Measurements from ENCODE around the gene PGK1. TPM values are rescaled to one million over a fixed set of nuclear protein-coding genes. Genes with fewer than 3 reads are reported as not detected.
"Not testable (repeated sequence)": the region's sequence is repeated elsewhere in the genome, so short reads cannot be mapped to it uniquely, and the experiment has no call there.

Gene PGK1
- total RNA-seq, 1 donor from 2014 or later: 245 TPM

DNA sequence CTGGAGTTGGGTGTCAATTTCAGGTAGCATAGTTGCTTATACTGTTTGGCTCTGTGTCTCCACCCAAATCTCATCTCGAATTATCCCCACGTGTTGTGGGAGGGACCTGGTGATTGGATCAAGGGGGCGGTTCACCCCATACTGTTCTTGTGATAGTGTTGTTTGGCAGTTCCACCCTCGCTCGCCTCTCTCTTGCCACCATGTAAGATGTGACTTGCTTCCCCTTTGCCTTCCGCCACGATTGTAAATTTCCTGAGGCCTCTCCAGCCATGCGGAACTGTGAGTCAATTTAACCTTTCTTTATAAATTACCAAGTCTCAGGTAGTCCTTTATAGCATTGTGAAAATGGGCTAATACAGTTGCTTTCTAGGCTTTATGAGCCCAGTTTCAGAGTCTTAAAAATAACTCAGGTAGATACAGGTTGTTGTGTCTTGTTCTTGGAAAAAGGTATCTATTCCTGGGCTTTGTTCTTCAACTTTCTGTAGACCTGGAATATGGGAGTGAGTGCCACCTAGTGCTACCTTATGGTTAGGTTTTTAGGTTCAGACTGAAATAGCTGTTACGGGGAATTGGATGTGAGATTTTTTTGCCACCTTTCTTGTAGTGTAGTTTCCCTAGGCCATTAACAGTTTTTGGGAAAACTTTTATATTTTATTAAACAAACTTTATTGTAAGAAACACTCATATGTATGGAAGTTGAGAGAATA lies 15.6 kb downstream of the PGK1 start:
- Histone ChIP-seq H3K27me3 (ENCODE audit: control insufficient read depth, insufficient read depth, low read length) (no peaks in the 10 kb centered on the region), H3K4me3 (ENCODE audit: low read depth, low read length) (no peak overlapping the region), H3K36me3 (ENCODE audit: control insufficient read depth, insufficient read depth, low read length) (peaks cover 1% of the 10 kb centered on the region)
- no peak for DNase-seq (ENCODE audit: low read depth)
- TF ChIP-seq CTCF (IDR thresholded peaks at IDR 0.05; ENCODE audit: insufficient read depth, low read length, poor library complexity, severe bottlenecking): no peak

- H3K36me3 ChIP-seq (ENCODE audit: control insufficient read depth, insufficient read depth, low read length): peaks cover 1% of the 10 kb centered on the region
- TF ChIP-seq CTCF (IDR thresholded peaks at IDR 0.05; ENCODE audit: insufficient read depth, low read length, poor library complexity, severe bottlenecking): no peak
- no peaks in the 10 kb centered on the region for H3K27me3 ChIP-seq (ENCODE audit: control insufficient read depth, insufficient read depth, low read length)
- H3K4me3 ChIP-seq (ENCODE audit: low read depth, low read length): no peak overlapping the region
- DNase-seq (ENCODE audit: low read depth): peak; percentile 19
These were observed 19.1 kb downstream of the PGK1 start for GRCh38 chrX:78123190-78123589.

GRCh38 chrX:78124307-78124706 lies 20.3 kb downstream of the PGK1 start:
- H3K4me3 ChIP-seq (ENCODE audit: low read depth, low read length): no peak overlapping the region
- H3K27me3 ChIP-seq (ENCODE audit: control insufficient read depth, insufficient read depth, low read length): no peaks in the 10 kb centered on the region
- peak; percentile 16 for TF ChIP-seq CTCF (IDR thresholded peaks at IDR 0.05; ENCODE audit: insufficient read depth, low read length, poor library complexity, severe bottlenecking)
- DNase-seq (ENCODE audit: low read depth): no peak
- H3K36me3 ChIP-seq (ENCODE audit: control insufficient read depth, insufficient read depth, low read length): no peaks in the 10 kb centered on the region

DNA sequence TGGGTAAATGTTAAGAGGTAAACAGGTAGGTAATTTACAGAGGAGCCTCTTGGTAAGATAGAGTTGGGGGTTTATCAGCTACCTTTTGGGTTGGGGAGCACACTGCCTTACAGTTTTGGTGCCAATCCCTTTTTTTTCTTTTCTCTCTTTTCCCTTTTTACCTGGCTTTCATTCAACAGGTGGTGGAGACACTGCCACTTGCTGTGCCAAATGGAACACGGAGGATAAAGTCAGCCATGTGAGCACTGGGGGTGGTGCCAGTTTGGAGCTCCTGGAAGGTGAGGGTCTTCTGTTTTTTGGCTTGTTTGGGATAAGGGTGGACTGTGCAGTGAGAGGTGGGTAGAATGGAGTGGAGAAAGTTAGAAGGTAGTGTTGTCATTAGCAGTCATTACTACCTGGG lies 21.1 kb downstream of the PGK1 start:
- no peak overlapping the region for H3K4me3 ChIP-seq (ENCODE audit: low read depth, low read length)
- no peaks in the 10 kb centered on the region for H3K27me3 ChIP-seq (ENCODE audit: control insufficient read depth, insufficient read depth, low read length)
- no peaks in the 10 kb centered on the region for H3K36me3 ChIP-seq (ENCODE audit: control insufficient read depth, insufficient read depth, low read length)
- TF ChIP-seq CTCF (IDR thresholded peaks at IDR 0.05; ENCODE audit: insufficient read depth, low read length, poor library complexity, severe bottlenecking): no peak
- DNase-seq (ENCODE audit: low read depth): no peak

GRCh38 chrX:78125781-78126180 lies 21.7 kb downstream of the PGK1 start:
- not testable (repeated sequence) for H3K27me3 ChIP-seq (ENCODE audit: control insufficient read depth, insufficient read depth, low read length); H3K36me3 ChIP-seq (ENCODE audit: control insufficient read depth, insufficient read depth, low read length); H3K4me3 ChIP-seq (ENCODE audit: low read depth, low read length); DNase-seq (ENCODE audit: low read depth)

DNA sequence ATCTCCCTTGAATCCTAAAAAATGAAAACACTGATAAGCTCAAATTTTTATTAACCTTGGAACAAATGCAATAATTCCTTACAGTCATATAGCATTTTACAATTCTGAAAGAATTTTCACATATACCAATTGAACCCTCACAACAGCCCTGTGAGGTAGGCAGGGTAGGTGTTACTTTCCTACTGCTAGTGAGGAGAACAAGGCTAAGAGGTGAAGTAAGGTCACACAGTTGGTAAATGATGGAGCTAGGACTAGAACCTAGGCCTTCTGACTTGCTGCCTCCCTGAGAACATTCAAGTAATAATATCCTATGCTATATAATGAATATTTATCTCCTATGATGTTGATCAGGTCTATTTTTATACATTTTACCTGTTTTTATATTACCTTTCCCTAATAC lies 25.7 kb downstream of the PGK1 start:
- no peak for DNase-seq (ENCODE audit: low read depth)
- Histone ChIP-seq H3K27me3 (ENCODE audit: control insufficient read depth, insufficient read depth, low read length) (no peaks in the 10 kb centered on the region), H3K4me3 (ENCODE audit: low read depth, low read length) (no peak overlapping the region), H3K36me3 (ENCODE audit: control insufficient read depth, insufficient read depth, low read length) (no peaks in the 10 kb centered on the region)
- no peak for TF ChIP-seq CTCF (IDR thresholded peaks at IDR 0.05; ENCODE audit: insufficient read depth, low read length, poor library complexity, severe bottlenecking)
